HG03571 (cell line): Measurements from ENCODE around the gene RAET1E.
"Not testable (repeated sequence)": the region's sequence is repeated elsewhere in the genome, so short reads cannot be mapped to it uniquely, and the experiment has no call there.

Experiments used
- ATAC-seq: cut with Tn5 transposase; IDR thresholded peaks from one replicate; pipeline ENCODE4 v1.9.1; 2021; ENCODE audit not compliant: unreplicated experiment

The RAET1E gene

DNA sequence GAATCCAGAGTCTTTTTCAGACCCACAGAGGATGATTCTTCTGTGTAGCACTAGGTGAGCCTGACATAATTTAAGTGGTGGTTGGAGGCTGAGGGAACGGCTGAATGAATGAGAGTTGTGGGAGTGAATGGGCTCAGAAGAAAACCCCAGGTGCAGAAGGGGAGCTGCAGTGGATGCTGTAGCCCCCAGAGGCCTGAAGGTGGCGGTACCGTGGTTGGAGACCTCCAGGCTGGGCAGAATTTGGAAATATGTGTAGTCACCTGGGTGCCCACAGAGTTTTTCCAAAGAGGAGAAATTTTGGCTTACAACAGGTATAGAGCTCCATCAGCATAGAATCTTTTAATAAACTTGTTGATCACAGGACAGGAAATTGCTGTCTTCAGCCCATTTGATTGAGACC lies 31.5 kb upstream of the RAET1E start:
- no peak for ATAC-seq

DNA sequence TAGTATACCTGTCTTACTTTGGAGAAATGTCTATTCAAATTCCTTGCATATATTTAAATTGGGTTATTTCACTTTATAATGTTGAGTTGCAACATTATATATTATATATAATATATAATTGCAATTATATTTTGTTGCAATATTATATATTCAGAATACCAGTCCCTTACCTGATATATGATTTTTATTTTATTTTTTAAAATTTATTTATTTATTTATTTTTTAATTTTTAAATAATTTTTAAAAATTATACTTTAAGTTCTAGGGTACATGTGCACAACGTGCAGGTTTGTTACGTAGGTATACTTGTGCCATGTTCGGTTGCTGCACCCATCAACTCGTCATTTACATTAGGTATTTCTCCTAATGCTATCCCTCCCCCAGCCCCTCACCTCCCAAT lies 29.1 kb upstream of the RAET1E start:
- not testable (repeated sequence) for ATAC-seq

DNA sequence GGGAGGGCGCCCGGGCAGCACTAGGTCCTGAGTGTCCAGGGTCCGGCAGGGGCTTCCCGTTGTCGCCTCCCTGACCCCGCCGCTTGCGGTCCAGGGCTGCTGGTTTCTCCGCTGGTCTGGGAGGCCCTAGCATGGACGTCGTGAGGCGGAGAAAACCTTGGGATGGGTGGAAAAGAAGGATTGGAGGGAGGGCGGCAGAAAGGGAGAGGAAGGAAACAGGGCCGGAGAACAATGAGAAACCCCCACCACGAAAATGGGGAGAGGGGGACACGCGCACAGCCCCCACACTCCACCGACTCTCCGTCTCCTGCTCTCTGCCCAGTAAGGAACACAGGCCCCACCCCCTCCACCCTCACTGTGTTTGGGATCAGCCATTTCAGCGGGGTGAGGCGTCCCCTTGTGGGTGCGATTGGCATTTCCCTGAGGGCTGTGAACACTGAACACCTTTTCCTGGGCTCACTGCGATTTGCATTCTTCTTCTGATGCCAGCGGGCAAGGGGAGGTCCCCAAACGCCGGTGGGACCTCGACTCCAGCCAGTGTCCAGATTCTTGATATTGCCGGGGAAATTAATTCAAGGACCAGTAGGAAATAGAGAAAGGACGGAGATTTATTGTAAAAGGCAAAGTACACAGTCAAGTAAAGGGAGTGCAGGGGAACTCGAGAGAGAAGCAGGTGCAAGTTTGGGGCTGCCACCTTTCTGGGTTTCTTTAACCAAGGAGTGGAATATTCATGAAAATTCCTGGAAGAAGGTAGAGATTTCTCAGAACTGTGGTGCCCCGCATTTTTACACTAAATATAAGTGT lies 28.3 kb upstream of the RAET1E start:
- no peak for ATAC-seq

DNA sequence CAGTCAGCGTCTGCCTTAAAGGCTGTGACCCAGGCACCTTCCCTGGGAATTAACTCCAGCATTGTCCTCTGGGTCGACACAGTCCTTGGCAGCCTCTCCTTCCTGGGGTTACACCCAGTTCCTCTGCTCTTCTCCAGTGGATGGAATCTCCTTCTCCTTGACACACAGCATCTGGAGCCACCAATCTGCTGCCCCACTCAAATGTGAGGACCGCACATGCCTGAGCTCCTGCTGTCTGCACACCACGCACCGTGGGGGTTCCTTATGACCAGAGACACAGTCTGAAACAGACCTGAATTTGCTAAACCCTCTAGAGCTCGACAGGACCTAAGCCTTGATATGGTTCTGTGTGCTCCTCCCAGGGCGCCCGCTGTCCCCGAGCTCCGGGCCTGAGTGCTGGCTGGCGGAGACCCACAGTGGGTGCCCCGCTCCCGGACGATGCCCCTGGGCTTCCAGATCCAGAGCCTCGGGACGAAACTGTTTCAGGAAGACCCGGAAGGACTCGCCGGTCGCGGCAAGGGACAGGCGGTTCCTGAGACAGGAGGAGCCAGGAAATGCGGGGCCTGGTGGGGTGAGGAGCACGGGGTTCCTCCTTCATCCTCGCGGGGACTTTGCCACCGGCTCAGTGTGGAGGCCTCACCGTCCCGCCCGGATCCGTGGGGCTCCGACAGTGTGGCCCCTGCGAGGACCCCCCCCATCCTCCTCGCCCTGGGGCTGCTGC lies 27.5 kb upstream of the RAET1E start:
- ATAC-seq, result no peak

GRCh38 chr6:149924933-149925252 lies 27.0 kb upstream of the RAET1E start:
- no peak for ATAC-seq

- ATAC-seq, result no peak
Observed at GRCh38 chr6:149924206-149924932, 26.5 kb upstream of the RAET1E start.

- ATAC-seq, result no peak
Observed at GRCh38 chr6:149923327-149923986, 25.5 kb upstream of the RAET1E start.

GRCh38 chr6:149922642-149923326 lies 24.9 kb upstream of the RAET1E start, which contains the start of gene RAET1G:
TSS of gene RAET1G (minus strand) at chr6:149923121. CDS start at chr6:149923010, 111 bp downstream.
- ATAC-seq, result no peak

DNA sequence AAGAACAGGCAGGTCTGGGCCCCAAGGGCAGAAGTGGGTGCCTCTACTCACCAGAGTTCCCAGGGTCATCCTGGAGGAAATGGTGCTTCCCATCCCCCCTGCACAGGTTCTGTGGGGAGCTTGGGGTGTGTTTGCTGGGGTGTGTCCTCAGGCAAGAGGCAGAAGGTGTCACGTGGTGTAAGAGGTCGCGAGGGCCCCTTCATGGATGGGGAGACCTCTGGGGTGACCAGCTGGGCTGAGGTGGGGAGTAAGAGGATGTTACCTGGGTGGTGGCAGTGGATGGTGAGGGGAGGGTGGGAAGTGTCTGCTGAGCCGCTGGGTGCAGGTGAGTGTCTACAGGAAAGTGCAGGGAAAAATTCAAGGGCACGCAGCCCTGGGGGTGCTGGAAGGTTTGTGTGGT lies 24.2 kb upstream of the RAET1E start:
- not testable (repeated sequence) for ATAC-seq

GRCh38 chr6:149921361-149921760 lies 23.4 kb upstream of the RAET1E start:
- no peak for ATAC-seq

- ATAC-seq, result no peak
Observed at GRCh38 chr6:149919834-149920225, 21.9 kb upstream of the RAET1E start.

- not testable (repeated sequence) for ATAC-seq
Observed at GRCh38 chr6:149919126-149919833, 21.4 kb upstream of the RAET1E start.

DNA sequence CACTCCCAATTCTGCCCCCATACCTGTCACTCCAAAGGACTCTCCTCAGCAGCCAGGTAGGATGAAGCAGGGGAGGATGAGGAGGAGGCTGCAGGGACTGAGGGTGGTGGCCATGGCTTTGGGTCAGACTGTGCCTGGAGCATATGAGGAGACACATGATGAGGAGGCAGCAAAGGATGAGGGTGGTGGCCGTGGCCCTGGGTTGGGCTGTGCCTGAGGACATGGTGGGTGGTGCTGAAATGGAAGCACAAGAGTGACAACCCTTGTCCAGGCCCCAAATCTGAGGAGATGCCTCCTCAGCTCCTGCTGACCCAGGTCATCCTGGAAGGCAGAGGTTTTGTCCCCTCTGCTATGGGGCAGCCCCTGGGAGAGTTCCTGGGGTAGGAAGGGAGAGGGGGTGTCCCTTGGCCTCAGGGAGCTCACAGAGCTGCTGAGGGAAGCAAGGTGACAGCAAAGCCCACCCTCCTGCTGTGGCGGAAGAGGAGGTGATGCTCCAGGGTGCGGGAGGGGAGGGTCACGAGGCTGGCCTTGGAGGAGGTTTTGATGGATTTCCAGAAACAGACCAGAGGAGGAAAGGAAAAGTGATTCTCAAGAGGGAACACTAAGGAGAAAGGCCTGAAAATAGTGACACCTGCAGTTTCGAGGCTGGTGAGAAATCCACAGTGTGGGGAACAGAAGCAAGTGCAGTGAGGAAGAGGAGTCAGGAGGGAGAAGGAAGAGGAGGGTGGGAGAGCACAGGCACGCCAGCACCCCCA lies 20.4 kb upstream of the RAET1E start:
- ATAC-seq, result no peak

- no peak for ATAC-seq
Observed at GRCh38 chr6:149917679-149918078, 19.8 kb upstream of the RAET1E start.

- no peak for ATAC-seq
Observed at GRCh38 chr6:149915970-149916865, 18.3 kb upstream of the RAET1E start.

DNA sequence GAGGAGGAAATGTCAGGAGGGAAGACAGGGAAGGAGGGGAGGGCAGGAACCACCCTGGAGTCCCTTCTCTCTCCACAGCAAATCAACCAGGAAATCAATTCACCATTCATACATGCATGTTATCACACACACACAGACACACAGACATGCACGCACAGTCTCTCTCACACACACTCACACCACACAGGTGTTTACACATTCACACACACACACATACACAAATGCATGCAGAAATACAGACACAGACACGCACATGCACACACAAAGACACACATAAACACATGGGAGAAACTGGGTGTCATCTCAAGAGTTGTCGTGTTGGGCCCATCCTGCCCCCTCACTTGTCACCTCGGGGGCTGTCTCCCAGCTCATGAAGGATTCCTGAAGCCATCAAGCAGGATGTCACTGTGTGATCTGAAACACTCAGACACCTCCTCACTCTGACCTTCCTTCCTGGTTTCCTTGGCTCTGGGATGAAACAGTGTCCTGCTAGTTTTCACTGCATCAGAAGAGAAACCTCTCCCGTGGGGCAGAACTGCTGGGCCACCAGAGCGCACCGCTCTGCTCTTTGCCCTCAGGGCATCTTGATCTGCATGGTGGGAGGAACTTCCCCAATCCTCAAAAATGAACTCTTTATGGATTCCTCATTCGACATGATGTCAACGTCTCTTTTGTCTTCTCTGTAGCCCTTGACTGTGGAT lies 15.8 kb upstream of the RAET1E start:
- ATAC-seq, result no peak

GRCh38 chr6:149913085-149913484 lies 15.2 kb upstream of the RAET1E start:
- no peak for ATAC-seq

- ATAC-seq, result not testable (repeated sequence)
Observed at GRCh38 chr6:149912680-149913079, 14.8 kb upstream of the RAET1E start.
